Metanephros (tissue), 2 donors: ENCODE results near the gene CYP4F8. TPM values are rescaled to one million over a fixed set of nuclear protein-coding genes. Genes with fewer than 3 reads are reported as not detected.

Source experiments
- small RNA-seq: library from RNA; depleted of rRNA; stranded (forward); fragments of <200 nt; gene quantifications from one replicate; pipeline ENCODE3, GENCODE V24; 2014; ENCODE audit warnings: low replicate concordance
- total RNA-seq: library from RNA; depleted of rRNA; stranded (reverse); fragments of >200 nt; gene quantifications from one replicate; pipeline ENCODE4 v1.2.3, GENCODE V29; 2014

CYP4F8 gene, protein sequence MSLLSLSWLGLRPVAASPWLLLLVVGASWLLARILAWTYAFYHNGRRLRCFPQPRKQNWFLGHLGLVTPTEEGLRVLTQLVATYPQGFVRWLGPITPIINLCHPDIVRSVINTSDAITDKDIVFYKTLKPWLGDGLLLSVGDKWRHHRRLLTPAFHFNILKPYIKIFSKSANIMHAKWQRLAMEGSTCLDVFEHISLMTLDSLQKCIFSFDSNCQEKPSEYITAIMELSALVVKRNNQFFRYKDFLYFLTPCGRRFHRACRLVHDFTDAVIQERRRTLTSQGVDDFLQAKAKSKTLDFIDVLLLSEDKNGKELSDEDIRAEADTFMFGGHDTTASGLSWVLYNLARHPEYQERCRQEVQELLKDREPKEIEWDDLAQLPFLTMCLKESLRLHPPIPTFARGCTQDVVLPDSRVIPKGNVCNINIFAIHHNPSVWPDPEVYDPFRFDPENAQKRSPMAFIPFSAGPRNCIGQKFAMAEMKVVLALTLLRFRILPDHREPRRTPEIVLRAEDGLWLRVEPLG
- not detected for total RNA-seq

DNA sequence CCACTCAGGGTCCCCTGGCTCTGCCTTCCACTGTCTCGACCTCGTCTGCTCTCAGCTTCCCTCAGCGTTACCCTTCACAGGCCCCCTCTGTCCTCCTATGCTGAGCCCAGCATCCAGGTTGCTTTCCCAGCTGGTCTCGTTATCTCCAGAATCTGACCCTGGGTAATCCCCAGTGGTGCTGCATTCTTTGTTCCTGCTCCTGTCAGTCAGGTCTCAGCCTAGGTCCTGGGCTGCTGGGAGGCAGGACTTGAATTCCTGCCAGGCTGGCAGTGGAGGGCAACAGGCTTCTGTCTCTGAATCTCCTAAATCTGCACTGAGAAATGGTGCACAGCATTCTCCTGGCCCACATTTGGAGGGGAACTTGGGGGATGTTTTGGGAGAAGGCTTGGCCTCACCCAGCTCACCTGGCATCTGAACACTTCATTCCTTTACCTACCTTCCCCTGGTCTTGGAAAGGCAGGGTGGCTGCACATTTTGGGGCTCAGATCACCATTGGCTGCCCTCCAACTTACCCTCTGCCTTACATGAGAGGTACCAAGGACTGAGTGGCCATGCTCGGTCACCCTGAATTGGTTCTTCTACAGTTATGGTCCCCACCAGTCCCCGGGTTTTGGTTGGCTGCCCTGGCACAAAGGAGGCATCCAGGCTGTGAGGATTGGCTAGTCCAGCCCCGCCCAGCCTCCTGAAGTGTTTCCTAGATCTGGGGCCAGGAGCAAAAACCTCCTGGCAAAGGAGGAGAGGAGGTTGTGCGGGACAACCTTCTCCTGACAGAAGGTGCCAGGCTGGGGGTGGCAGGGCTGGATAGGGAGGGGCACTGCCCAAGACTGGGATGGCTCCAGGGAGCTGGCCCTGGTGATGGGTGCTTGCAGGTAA lies at the start of gene CYP4F8:
CYP4F8 (plus strand) TSS at position 712 of the 873 bp plus-strand sequence. CDS start 399 bp downstream, outside the sequence.

DNA sequence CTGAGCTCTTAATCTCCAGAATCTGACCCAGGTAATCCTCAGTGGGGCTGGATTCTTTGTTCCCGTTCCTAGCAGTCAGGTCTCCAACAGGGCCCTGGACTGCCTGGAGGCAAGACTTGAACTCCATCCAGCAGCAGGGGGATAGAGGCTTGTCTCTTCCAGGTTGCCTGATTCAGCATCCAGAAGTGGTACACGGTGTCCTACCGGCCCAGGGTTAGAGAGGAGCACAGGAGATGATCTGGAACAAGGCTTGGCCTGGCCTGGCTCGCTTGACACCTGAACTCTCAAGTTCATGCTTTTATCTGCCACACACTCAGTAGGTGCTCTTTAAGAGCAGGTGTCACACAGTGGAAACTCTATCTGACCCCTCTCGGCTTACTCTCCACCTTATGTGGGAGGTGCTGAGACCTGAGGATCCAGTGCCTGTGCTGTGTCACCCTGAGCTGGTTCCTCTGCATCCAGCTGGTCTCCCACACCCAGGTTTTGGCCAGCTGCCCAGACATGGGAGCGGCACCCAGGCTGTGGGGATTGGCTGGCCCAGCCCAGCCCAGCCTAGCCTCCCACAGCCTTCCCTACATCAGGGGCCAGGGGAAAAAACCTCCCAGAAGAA lies 25.4 kb downstream of the CYP4F8 start, which contains the start of gene CYP4F3:
CYP4F3 (plus strand) TSS at position 604 of the 610 bp plus-strand sequence. CDS start 519 bp downstream, outside the sequence.

DNA sequence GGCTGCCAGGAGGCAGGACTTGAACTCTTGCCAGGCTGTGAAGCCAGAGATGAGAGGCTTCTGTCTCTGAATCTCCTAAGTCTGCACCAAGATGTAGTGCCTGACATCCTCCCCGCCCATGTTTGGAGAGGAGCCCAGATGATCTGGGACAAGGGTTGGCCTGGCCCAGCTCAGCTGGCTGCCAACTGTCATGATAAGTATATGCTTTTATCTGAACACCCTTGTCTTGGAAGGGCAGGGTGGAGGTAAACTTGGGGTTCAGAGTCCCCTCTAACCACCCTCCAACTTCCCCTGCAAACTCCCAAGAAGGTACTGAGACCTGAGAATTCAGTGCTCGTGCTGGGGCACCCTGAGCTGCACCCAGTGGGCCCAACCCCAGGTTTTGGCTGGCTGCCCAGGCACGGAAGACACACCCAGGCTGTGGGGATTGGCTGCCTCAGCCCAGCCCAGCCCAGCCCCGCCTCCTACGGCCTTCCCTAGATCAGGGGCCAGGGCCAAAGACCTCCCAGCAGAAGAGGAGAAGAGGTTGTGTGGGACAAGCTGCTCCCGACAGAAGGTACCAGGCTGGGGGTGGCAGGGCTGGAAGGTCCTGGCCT lies 57.7 kb downstream of the CYP4F8 start, which contains the start of gene CYP4F12:
CYP4F12 (plus strand) TSS at position 508 of the 596 bp plus-strand sequence. CDS start 443 bp downstream, outside the sequence.

Small RNA genes within 50 kb of the gene (small RNA-seq; reads per million reads assigned to genes)
- not detected for gene AD000091.1

Other genes with a start within 250 kb of the CYP4F8 start
- gene AKAP8, start 235.4 kb upstream of the CYP4F8 start, total RNA-seq = 33.9 TPM
- 114 TPM for gene AKAP8L, start 196.2 kb upstream of the CYP4F8 start, total RNA-seq
- gene WIZ, start 165.3 kb upstream of the CYP4F8 start, total RNA-seq = 41.1 TPM
- 1.9 TPM for gene RASAL3, start 150.7 kb upstream of the CYP4F8 start, total RNA-seq
- gene PGLYRP2, start 135.7 kb upstream of the CYP4F8 start, total RNA-seq = not detected
- 0.23 TPM for gene CYP4F22, start 106.7 kb upstream of the CYP4F8 start, total RNA-seq
- gene CYP4F3, start 25.7 kb downstream of the CYP4F8 start, total RNA-seq = 3.3 TPM
- 4.1 TPM for gene CYP4F12, start 57.9 kb downstream of the CYP4F8 start, total RNA-seq
- not detected for gene OR10H2, start 112.8 kb downstream of the CYP4F8 start, total RNA-seq
- gene OR10H3, start 122.8 kb downstream of the CYP4F8 start, total RNA-seq = not detected
- gene OR10H5, start 172.4 kb downstream of the CYP4F8 start, total RNA-seq = not detected
- gene OR10H1, start 200.4 kb downstream of the CYP4F8 start, total RNA-seq = not detected